GM10847 (cell line): ENCODE measurements around the gene SHPK.

Experiments used
- POLR2A ChIP-seq: IDR thresholded peaks from 2 replicates; pipeline ENCODE4 v1.6.1; 2011; ENCODE audit not compliant: insufficient read length; ENCODE audit errors: extremely low read depth

Gene SHPK

DNA sequence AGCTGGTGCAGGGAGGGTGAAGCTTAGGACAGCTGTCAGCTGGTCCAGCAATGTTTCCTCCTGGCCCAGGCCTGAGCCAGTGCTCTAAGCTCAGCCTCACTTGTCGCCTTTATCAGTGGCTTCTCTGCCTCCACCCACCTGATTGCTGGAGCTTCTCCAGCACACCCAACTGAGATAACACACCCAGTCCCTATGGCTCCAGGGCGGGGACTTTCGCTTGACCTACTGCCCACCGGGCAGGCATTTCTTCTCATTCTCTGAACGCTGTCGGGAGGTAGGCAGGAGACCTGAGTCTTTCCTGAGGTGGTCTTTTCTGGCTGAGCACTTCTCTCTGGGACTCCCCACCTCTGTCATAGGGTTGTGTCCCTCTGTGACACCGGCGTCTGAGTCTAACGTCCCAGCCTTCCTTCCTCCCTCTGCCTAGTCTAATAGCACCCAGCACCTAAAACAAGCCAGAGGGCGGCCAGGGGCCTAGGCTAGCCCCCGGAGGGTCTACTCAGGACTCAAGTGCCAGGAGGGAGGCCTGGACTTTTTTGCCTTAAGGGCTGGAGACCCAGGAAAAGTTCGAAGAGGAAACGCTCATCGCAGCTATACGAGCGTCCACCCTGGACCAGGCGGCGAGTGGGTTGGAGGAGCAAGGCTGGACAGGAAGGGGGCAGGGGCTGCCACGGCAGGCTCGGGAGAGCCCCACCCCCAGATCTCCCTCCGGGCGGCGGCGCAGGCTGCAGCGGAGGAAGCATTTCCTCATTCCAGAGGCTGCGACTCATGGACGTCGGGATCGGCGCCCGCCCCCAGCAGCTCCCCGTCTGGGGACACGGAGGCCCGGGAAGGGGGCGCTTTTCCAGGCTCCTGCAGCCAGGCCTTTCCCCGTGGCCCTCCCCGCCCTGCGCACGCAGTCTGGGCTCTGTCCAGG is 31.6 kb upstream of the SHPK start:
- no peak for TF ChIP-seq POLR2A

DNA sequence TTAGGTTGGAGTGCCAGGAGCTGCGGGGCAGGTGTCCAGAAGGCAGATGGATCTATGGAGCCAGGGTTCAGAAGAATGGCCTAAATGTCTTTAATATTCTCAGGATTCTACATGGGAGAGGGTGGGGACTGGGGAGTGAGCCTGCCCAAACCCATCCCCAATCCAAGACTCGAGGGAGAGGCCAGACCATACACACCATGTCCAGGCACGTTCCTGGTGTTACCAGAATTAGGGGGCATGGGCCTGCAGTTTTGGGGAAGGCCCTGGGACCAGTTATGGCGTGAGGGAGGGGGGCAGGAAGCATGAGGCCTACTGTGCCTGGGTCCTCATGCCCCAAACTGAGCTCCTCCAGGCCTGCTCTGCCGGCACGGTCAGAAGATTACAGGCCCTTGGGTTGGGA is 30.5 kb upstream of the SHPK start:
- no peak for TF ChIP-seq POLR2A

DNA sequence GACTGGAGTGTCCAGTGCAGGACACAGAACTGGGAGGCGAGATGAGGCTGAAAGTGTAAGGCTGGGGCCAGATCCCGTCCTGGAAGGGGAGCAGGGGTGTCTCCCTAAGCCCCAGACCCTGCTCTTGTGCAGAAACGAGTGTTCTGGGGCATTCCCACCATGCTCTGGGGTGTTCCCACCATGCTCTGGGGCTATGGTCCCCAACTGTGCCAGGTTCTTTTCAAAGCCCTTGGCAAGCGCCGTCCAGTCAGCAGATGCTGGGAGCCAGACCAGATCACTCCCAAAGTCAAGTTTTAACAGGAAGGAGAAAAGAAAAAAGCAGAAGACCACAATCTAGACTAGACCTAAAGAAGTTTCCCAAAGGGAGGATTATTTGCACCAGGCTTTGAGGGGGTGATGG is 29.8 kb upstream of the SHPK start:
- TF ChIP-seq POLR2A: no peak

DNA sequence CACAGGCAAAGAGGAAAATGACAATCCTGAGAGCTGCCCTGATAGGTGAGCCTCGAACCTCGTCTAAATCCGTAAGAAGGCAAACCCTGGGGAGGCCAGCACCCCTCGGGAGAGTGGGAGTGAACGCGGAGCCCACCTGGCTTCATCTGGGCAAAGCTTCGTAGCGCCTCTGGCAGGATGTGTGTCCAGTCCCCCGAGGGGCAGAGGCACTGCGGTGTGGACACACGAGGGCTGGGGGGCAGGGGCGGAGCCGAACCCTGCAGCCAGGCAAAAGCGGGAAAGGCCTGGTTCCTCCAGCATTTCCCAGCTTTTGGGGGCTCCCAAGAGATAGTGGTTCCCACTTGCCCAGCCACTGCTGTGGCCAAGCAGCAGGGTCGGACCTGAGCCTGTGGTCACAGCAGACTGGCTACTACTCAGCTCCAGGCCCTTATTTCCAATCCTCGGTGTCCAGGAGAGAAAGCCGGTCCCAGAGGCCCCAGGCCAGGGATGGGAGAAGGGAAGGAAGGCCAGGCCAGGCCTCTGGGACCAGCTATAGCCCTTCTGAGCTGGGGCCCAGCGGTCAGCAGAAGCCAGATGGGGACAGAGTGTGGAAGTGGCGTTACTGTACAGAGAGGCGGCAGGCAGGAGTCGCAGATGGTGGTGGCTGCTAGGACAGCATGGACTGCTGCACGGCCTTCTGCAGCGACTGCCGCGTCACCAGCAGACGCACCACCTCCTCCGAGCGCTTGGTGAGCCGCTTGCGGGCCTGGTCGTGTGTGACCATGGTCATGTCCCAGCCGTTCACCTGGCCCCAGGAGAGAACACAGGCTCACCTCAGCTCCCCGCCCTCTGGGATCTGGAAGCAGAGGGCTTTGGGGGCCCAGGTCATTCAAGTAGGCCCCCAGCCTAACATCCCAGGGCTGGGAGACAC is 27.3 kb upstream of the SHPK start:
- TF ChIP-seq POLR2A: no peak

DNA sequence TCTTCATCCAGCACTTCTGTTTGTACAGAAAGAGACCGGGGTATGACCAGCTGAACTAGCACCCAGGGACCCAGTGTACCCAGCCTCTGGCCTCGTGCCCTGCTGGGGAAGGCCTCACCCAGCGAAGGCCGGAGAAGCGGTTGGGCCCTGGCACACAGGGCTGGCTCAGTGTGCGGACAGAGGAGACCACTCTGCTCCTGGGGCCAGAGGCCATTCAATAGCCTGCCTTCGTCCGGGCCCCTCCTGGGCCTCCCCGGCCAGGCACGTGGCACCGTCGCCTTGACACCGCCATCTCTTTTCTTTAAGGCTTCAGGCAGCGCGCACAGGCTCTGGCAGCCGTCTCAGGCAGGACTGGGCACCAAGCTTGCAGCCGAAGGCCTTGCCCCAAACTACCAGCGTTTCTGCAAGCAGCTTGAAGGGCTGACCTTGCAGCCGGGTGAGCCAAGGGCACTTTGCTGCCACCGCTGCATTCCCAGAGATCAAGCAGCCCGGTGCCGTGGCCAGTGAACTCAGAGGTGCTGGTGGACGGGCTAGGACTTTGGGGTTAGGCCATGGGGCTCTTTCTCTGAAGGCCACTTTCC is 24.4 kb upstream of the SHPK start:
- TF ChIP-seq POLR2A: no peak

DNA sequence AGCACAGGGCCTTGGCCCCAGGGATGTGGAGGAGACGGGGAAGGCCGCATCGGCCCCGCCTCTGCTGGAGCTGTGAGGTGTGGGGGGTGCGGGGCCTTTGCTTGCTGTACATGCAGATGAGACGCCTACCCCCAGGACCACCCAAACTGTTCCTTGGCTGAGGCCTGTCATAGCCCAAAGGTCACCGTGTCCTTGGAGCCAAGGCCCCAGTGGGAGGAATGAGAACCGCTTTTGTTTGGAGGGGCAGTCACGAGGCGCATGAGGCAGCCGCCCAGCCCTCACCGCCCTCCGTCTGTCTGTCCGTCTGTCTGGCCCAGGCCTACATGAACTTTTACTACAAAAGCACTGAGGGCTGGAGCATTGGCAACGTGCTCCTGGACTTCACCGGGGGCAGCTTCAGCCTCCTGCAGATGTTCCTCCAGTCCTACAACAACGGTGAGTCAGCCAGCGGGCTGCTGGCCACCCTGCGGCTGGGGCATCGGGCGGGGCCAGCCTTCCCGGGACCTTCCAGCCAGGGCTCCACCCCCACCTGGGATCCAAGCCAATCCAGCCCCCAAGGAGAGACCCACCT is 23.6 kb upstream of the SHPK start:
- TF ChIP-seq POLR2A: no peak

DNA sequence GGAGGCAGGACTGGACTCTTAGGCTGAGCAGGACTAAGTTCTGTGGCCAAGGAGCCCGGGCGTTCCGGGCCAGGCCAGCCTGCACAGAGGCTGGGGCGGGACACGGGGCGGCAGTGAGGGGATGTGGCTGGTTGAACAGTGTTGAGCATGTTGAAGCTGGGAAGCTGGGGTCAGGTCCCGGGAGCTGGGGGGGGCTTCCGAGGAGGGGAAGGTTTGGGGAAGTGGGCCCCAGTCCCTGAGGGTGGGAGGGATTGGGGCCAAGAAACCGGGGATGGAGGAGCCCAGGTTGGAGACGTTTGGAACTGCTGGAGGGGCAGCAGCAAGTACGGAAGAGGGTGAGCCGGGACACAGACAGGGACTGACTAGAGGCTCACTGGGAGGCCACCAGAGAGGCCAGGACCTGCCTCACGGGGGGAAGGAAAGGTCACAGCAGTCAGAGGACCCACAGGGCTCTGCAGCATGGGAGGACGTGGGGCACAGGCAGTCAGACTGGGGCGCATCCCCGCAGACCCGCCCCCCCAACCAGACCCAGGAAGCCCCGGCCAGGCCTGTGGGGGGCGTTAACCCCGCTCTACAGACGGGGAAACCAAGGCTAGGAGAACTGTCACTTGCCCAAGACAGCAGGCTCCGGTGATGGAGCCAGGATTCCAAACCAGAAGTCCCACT is 22.9 kb upstream of the SHPK start:
- TF ChIP-seq POLR2A: no peak

DNA sequence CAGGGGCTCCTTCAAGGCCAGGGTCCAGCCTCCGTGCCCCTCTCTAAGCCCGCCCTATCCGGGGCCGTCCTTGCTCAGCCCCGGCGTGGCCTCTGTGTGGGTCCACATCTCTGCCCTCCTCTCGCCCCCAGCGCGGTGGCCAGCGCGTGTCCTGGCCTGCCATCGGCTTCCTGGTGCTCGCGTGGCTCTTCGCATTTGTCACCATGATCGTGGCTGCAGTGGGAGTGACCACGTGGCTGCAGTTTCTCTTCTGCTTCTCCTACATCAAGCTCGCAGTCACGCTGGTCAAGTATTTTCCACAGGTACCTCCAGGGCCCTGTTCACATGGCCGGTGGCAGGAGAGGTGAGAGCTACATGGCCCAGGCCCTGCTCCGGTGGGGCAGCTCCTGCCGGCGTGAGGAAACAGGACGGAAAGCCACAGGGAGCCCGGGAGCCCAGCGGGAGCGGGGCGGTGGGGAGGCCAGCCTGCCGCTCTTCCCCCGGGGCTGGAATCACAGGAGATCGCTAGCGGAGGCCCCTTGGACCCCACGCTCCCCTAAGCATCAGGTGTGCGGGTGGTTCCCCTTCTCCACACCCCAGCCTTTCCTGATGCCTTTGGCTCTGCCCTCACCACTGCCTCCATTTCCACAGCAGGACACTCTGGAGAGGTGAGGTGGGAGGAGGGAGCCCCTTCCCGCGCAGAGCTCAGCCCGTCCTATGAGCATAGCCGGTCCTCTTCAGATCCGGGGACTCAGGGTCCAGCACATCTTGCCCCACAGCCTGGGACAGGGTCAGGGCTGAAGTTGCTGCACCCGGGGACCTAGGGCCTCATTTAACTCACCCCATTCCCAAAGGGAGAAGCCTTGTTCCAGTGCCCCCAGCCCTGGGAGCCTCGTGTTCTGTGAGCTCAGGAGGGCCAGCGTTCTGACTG is 22.1 kb upstream of the SHPK start:
- TF ChIP-seq POLR2A: no peak

DNA sequence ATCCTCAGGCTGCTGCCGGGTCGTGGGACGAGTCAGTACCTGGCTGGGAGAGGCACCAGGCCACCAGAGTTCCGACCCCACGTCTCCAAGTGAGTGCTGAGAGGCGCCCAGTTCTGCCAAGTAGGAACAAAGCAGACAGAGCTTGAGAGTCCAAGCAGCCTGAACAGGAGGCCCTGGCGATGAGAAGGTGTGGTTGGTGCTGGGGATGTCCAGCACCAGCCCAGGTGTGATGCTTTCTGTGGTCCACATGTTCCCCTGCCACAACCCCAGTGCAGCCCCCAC is 21.5 kb upstream of the SHPK start:
- TF ChIP-seq POLR2A: no peak

DNA sequence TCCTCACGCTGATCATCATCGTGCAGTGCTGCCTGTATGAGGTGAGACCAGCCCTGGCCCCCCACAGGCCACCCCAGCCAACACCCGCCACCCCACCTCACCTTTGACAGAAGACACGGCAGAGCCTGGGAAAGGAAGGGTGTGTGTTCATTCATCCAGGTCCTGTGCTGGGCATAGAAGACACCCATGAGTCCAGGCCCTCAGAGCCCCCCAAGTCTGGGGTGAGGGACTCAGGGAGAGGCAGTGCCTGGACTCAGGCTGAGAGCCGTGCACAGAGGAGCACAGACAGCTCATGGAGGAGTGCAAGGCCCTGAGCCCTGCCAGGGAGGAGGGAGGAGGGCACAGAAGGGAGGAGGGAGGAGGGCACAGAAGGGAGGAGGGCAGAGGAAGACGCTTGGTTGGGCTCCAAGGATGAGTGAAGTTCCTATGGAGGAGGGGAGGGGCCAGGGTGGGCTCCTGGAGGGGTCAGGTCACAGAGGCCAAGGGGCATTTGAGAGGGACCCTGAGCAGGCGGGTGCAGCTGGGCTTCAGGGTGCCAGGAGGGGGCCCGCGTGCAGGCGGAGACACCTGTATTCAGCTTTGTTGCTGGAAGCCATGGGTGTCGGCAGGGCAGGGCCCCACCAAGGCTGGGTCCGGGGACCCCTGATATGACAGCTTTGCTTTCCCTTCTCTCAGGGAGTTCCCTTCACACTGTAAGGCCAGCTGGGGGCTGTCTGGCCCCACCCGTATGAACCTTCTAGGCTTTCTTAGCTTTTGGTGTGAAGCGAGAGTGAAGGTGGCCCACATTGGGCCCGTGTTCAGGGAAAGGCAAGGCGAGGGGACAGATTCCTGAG is 20.9 kb upstream of the SHPK start:
- no peak for TF ChIP-seq POLR2A

DNA sequence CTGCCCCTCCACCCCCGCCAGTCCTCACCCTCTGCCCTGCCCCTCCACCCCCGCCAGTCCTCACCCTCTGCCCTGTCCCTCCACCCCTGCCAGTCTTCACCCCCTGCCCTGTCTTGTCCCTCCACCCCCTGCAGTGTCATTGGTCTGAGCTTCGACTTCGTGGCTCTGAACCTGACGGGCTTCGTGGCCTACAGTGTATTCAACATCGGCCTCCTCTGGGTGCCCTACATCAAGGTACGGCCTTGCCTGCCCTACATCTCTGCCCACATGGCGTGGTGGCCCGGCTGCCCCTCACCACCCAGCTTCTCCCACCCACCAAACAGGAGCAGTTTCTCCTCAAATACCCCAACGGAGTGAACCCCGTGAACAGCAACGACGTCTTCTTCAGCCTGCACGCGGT is 20.3 kb upstream of the SHPK start:
- no peak for TF ChIP-seq POLR2A

DNA sequence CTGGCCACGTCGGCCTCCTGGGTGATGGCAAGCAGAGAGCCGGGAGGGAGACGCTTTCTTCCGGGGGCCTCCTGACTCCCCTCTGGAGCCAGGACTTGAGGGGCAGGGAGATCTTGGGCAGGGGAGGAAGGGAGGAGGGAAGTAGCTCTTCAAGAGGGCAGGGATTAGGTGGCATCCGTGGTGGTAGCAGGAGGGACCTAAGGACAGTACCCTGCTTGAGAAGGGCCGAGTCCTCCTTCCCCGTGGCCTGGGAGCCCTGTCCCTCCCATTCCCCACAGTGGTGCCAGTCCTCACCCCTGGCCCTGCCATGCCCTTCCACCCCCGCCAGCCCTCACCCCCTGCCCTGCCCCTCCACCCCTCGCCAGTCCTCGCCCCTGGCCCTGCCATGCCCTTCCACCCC is 19.7 kb upstream of the SHPK start:
- no peak for TF ChIP-seq POLR2A
